DMS153 (cell line): ENCODE data around the gene CIAO2A.
"Not testable (repeated sequence)": the region's sequence is repeated elsewhere in the genome, so short reads cannot be mapped to it uniquely, and the experiment has no call there.

Source experiments
- DNase-seq: peaks from one replicate; lab custom pipeline; 2025; lab: John Stamatoyannopoulos, UW

Gene CIAO2A

GRCh38 chr15:64111679-64112050 is 18.0 kb upstream of the CIAO2A start:
- DNase-seq = no peak

GRCh38 chr15:64110950-64111678 is 17.5 kb upstream of the CIAO2A start:
- DNase-seq = no peak

- DNase-seq = not testable (repeated sequence)
Measured at GRCh38 chr15:64110108-64110701, 16.6 kb upstream of the CIAO2A start.

GRCh38 chr15:64107337-64107736 is 13.7 kb upstream of the CIAO2A start:
- DNase-seq = no peak

- no peak for DNase-seq
Measured at GRCh38 chr15:64105113-64105704, 11.6 kb upstream of the CIAO2A start.

- no peak for DNase-seq
Measured at GRCh38 chr15:64102497-64102896, 8.9 kb upstream of the CIAO2A start.

- DNase-seq = no peak
Measured at GRCh38 chr15:64100958-64101357, 7.3 kb upstream of the CIAO2A start.

GRCh38 chr15:64099379-64099778 is 5.7 kb upstream of the CIAO2A start:
- DNase-seq = no peak

GRCh38 chr15:64096668-64097384 is 3.2 kb upstream of the CIAO2A start:
- no peak for DNase-seq

- peak; percentile 50 for DNase-seq
Measured at GRCh38 chr15:64095795-64096667, 2.4 kb upstream of the CIAO2A start, which contains the start of gene SNX1. Gene SNX1 (plus strand): TSS chr15:64095982. CDS start chr15:64096014, 32 bp downstream.

GRCh38 chr15:64095431-64095794 is 1.8 kb upstream of the CIAO2A start:
- no peak for DNase-seq

- no peak for DNase-seq
Measured at GRCh38 chr15:64092864-64093626, 593 bp downstream of the CIAO2A start.

GRCh38 chr15:64092075-64092820 is 1.4 kb downstream of the CIAO2A start:
- no peak for DNase-seq

GRCh38 chr15:64090527-64090926 is 3.1 kb downstream of the CIAO2A start:
- no peak for DNase-seq

GRCh38 chr15:64089543-64090280 is 3.9 kb downstream of the CIAO2A start:
- DNase-seq = no peak

GRCh38 chr15:64082757-64083156 is 10.9 kb downstream of the CIAO2A start:
- no peak for DNase-seq

GRCh38 chr15:64073496-64073895 is 20.1 kb downstream of the CIAO2A start:
- not testable (repeated sequence) for DNase-seq

- no peak for DNase-seq
Measured at GRCh38 chr15:64072812-64073211, 20.8 kb downstream of the CIAO2A start.

GRCh38 chr15:64071931-64072765 is 21.5 kb downstream of the CIAO2A start:
- no peak for DNase-seq
